ENCODE results near the gene KAZN. TPM values are rescaled to one million over a fixed set of nuclear protein-coding genes. Genes with fewer than 3 reads are reported as not detected.

Gene KAZN
- total RNA-seq, 1 donor from 2014 or later: 21.2 TPM

- DNase-seq (no peak), ATAC-seq (no peak)
- Histone ChIP-seq H3K27ac (no peak overlapping the region), H3K4me3 (no peak overlapping the region), H3K27me3 (ENCODE audit: low read depth) (no peaks in the 10 kb centered on the region), H3K4me1 (no peaks in the 10 kb centered on the region), H3K9me3 (no peaks in the 10 kb centered on the region), H3K36me3 (no peaks in the 10 kb centered on the region)
- no peak for TF ChIP-seq CTCF (IDR thresholded peaks at IDR 0.05)
- intact Hi-C loops (cut with DNase I): no loop called here
These were observed 73.5 kb downstream of the KAZN start for GRCh38 chr1:14672005-14672404.

GRCh38 chr1:14674030-14674429, 75.5 kb downstream of the KAZN start:
- Histone ChIP-seq H3K4me3 (no peak overlapping the region), H3K4me1 (no peaks in the 10 kb centered on the region), H3K36me3 (no peaks in the 10 kb centered on the region), H3K27me3 (ENCODE audit: low read depth) (no peaks in the 10 kb centered on the region), H3K9me3 (no peaks in the 10 kb centered on the region), H3K27ac (no peak overlapping the region)
- intact Hi-C loops (cut with DNase I): no loop called here
- ATAC-seq (no peak), DNase-seq (no peak)
- TF ChIP-seq CTCF (IDR thresholded peaks at IDR 0.05): no peak

GRCh38 chr1:14676400-14676799, 77.9 kb downstream of the KAZN start:
- ATAC-seq (no peak), DNase-seq (no peak)
- H3K9me3 ChIP-seq: no peaks in the 10 kb centered on the region
- no peak for TF ChIP-seq CTCF (IDR thresholded peaks at IDR 0.05)
- no peak overlapping the region for H3K27ac ChIP-seq
- no peaks in the 10 kb centered on the region for H3K27me3 ChIP-seq (ENCODE audit: low read depth)
- no peaks in the 10 kb centered on the region for H3K4me1 ChIP-seq
- H3K4me3 ChIP-seq: no peak overlapping the region
- no peaks in the 10 kb centered on the region for H3K36me3 ChIP-seq
- intact Hi-C loops (cut with DNase I): no loop called here

- Histone ChIP-seq H3K27ac (no peak overlapping the region), H3K4me1 (no peaks in the 10 kb centered on the region), H3K4me3 (no peak overlapping the region), H3K9me3 (no peaks in the 10 kb centered on the region), H3K27me3 (ENCODE audit: low read depth) (no peaks in the 10 kb centered on the region), H3K36me3 (no peaks in the 10 kb centered on the region)
- no peak for TF ChIP-seq CTCF (IDR thresholded peaks at IDR 0.05)
- ATAC-seq (no peak), DNase-seq (no peak)
- intact Hi-C loops (cut with DNase I): no loop called here
These were observed 78.9 kb downstream of the KAZN start for GRCh38 chr1:14677292-14677971.

- DNase-seq: no peak
- Histone ChIP-seq H3K9me3 (no peaks in the 10 kb centered on the region), H3K27ac (no peak overlapping the region), H3K4me1 (no peaks in the 10 kb centered on the region), H3K36me3 (no peaks in the 10 kb centered on the region), H3K4me3 (no peak overlapping the region), H3K27me3 (ENCODE audit: low read depth) (no peaks in the 10 kb centered on the region)
- no peak for ATAC-seq
- intact Hi-C loops (cut with DNase I): no loop called here
- no peak for TF ChIP-seq CTCF (IDR thresholded peaks at IDR 0.05)
These were observed 79.6 kb downstream of the KAZN start for GRCh38 chr1:14678011-14678638.
